ENCODE data around the gene SETD1B.
"Not testable (repeated sequence)": the region's sequence is repeated elsewhere in the genome, so short reads cannot be mapped to it uniquely, and the experiment has no call there.

Gene SETD1B

GRCh38 chr12:121845701-121846100, 41.9 kb downstream of the SETD1B start:
- Histone ChIP-seq H3K9ac (ENCODE audit: low read depth, low read length) (no peak overlapping the region), H3K4me1 (ENCODE audit: insufficient read depth, low read length) (0 out of 2 replicates have a peak, but pooled peaks cover 6% of the 10 kb centered on the region), H3K36me3 (ENCODE audit: insufficient read depth, low read length) (no peaks in the 10 kb centered on the region), H3K9me3 (ENCODE audit: control insufficient read depth, insufficient read depth, low read length) (no peaks in the 10 kb centered on the region)

- H3K9ac ChIP-seq (ENCODE audit: low read depth, low read length), result no peak overlapping the region
- no peaks in the 10 kb centered on the region for H3K4me1 ChIP-seq (ENCODE audit: insufficient read depth, low read length)
- H3K9me3 ChIP-seq (ENCODE audit: control insufficient read depth, insufficient read depth, low read length), result no peaks in the 10 kb centered on the region
- H3K36me3 ChIP-seq (ENCODE audit: insufficient read depth, low read length), result no peaks in the 10 kb centered on the region
These were observed 45.4 kb downstream of the SETD1B start for GRCh38 chr12:121849211-121849610.

- no peaks in the 10 kb centered on the region for H3K9me3 ChIP-seq (ENCODE audit: control insufficient read depth, insufficient read depth, low read length)
- no peaks in the 10 kb centered on the region for H3K4me1 ChIP-seq (ENCODE audit: insufficient read depth, low read length)
- no peaks in the 10 kb centered on the region for H3K36me3 ChIP-seq (ENCODE audit: insufficient read depth, low read length)
- H3K9ac ChIP-seq (ENCODE audit: low read depth, low read length), result no peak overlapping the region
These were observed 45.9 kb downstream of the SETD1B start for GRCh38 chr12:121849665-121850064.

GRCh38 chr12:121852392-121852791, 48.6 kb downstream of the SETD1B start:
- not testable (repeated sequence) for H3K9ac ChIP-seq (ENCODE audit: low read depth, low read length); H3K9me3 ChIP-seq (ENCODE audit: control insufficient read depth, insufficient read depth, low read length); H3K4me1 ChIP-seq (ENCODE audit: insufficient read depth, low read length); H3K36me3 ChIP-seq (ENCODE audit: insufficient read depth, low read length)

GRCh38 chr12:121857322-121858246, 53.8 kb downstream of the SETD1B start:
- H3K9me3 ChIP-seq (ENCODE audit: control insufficient read depth, insufficient read depth, low read length), result no peaks in the 10 kb centered on the region
- H3K9ac ChIP-seq (ENCODE audit: low read depth, low read length), result no peak overlapping the region
- no peaks in the 10 kb centered on the region for H3K36me3 ChIP-seq (ENCODE audit: insufficient read depth, low read length)
- H3K4me1 ChIP-seq (ENCODE audit: insufficient read depth, low read length), result peaks cover 38% of the 10 kb centered on the region

GRCh38 chr12:121858318-121858661, 54.5 kb downstream of the SETD1B start:
- no peaks in the 10 kb centered on the region for H3K36me3 ChIP-seq (ENCODE audit: insufficient read depth, low read length)
- H3K9ac ChIP-seq (ENCODE audit: low read depth, low read length), result peak overlapping the region; percentile 5; the same call in 1 of the 2 replicates
- H3K4me1 ChIP-seq (ENCODE audit: insufficient read depth, low read length), result peaks cover 38% of the 10 kb centered on the region
- H3K9me3 ChIP-seq (ENCODE audit: control insufficient read depth, insufficient read depth, low read length), result no peaks in the 10 kb centered on the region

GRCh38 chr12:121858662-121859572, 55.1 kb downstream of the SETD1B start, which contains the start of gene HPD:
Gene HPD (minus strand): TSS chr12:121858859. CDS start chr12:121858823, 36 bp downstream.
- Histone ChIP-seq H3K36me3 (ENCODE audit: insufficient read depth, low read length) (no peaks in the 10 kb centered on the region), H3K9me3 (ENCODE audit: control insufficient read depth, insufficient read depth, low read length) (no peaks in the 10 kb centered on the region), H3K9ac (ENCODE audit: low read depth, low read length) (peak within 1 kb of the TSS; percentile 5; the same call in 1 of the 2 replicates), H3K4me1 (ENCODE audit: insufficient read depth, low read length) (peaks cover 38% of the 10 kb centered on the region)

- Histone ChIP-seq H3K9ac (ENCODE audit: low read depth, low read length) (no peak overlapping the region), H3K36me3 (ENCODE audit: insufficient read depth, low read length) (no peaks in the 10 kb centered on the region), H3K4me1 (ENCODE audit: insufficient read depth, low read length) (peaks cover 38% of the 10 kb centered on the region), H3K9me3 (ENCODE audit: control insufficient read depth, insufficient read depth, low read length) (no peaks in the 10 kb centered on the region)
These were observed 56.4 kb downstream of the SETD1B start for GRCh38 chr12:121860257-121860656.

GRCh38 chr12:121860699-121861098, 56.9 kb downstream of the SETD1B start:
- H3K9me3 ChIP-seq (ENCODE audit: control insufficient read depth, insufficient read depth, low read length); H3K9ac ChIP-seq (ENCODE audit: low read depth, low read length); H3K36me3 ChIP-seq (ENCODE audit: insufficient read depth, low read length): not testable (repeated sequence)
- H3K4me1 ChIP-seq (ENCODE audit: insufficient read depth, low read length), result peaks cover 38% of the 10 kb centered on the region

- Histone ChIP-seq H3K9me3 (ENCODE audit: control insufficient read depth, insufficient read depth, low read length) (no peaks in the 10 kb centered on the region), H3K4me1 (ENCODE audit: insufficient read depth, low read length) (peaks cover 38% of the 10 kb centered on the region), H3K9ac (ENCODE audit: low read depth, low read length) (no peak overlapping the region), H3K36me3 (ENCODE audit: insufficient read depth, low read length) (no peaks in the 10 kb centered on the region)
These were observed 57.9 kb downstream of the SETD1B start for GRCh38 chr12:121861636-121862254.

GRCh38 chr12:121866331-121866730, 62.5 kb downstream of the SETD1B start:
- Histone ChIP-seq H3K36me3 (ENCODE audit: insufficient read depth, low read length) (no peaks in the 10 kb centered on the region), H3K9me3 (ENCODE audit: control insufficient read depth, insufficient read depth, low read length) (no peaks in the 10 kb centered on the region), H3K9ac (ENCODE audit: low read depth, low read length) (no peak overlapping the region), H3K4me1 (ENCODE audit: insufficient read depth, low read length) (peaks cover 7% of the 10 kb centered on the region; the same call in 1 of the 2 replicates)

GRCh38 chr12:121869229-121869628, 65.4 kb downstream of the SETD1B start:
- not testable (repeated sequence) for H3K9ac ChIP-seq (ENCODE audit: low read depth, low read length); H3K36me3 ChIP-seq (ENCODE audit: insufficient read depth, low read length); H3K4me1 ChIP-seq (ENCODE audit: insufficient read depth, low read length); H3K9me3 ChIP-seq (ENCODE audit: control insufficient read depth, insufficient read depth, low read length)

- Histone ChIP-seq H3K4me1 (ENCODE audit: insufficient read depth, low read length) (no peaks in the 10 kb centered on the region), H3K36me3 (ENCODE audit: insufficient read depth, low read length) (no peaks in the 10 kb centered on the region), H3K9ac (ENCODE audit: low read depth, low read length) (no peak overlapping the region), H3K9me3 (ENCODE audit: control insufficient read depth, insufficient read depth, low read length) (no peaks in the 10 kb centered on the region)
These were observed 67.7 kb downstream of the SETD1B start for GRCh38 chr12:121871467-121871866.

GRCh38 chr12:121872546-121873215, 68.9 kb downstream of the SETD1B start:
- Histone ChIP-seq H3K9me3 (ENCODE audit: control insufficient read depth, insufficient read depth, low read length) (no peaks in the 10 kb centered on the region), H3K9ac (ENCODE audit: low read depth, low read length) (no peak overlapping the region), H3K4me1 (ENCODE audit: insufficient read depth, low read length) (no peaks in the 10 kb centered on the region), H3K36me3 (ENCODE audit: insufficient read depth, low read length) (no peaks in the 10 kb centered on the region)
